Stimulated activated naive CD8-positive, alpha-beta T cell treated with anti-CD3 and anti-CD28 coated beads, Interleukin-15, Interleukin-2, amounts not matched to agents 100 U/mL and 50 U/mL, for 24 hours (primary cell): Measurements from ENCODE around the gene RPTOR.
A peak's percentile ranks its signal among the peaks of the same experiment; 100 is the strongest.

Source experiments
- ATAC-seq: fragments of 150-1000 bp; cut with Tn5 transposase; one replicate; pipeline ENCODE4 v1.10.0; 2021
- DNase-seq: peaks from one replicate; pipeline ENCODE4 v3.0.0; 2021

Gene RPTOR

GRCh38 chr17:80765241-80765961 lies 220.8 kb downstream of the RPTOR start:
- ATAC-seq (no peak), DNase-seq (no peak)

- no peak for ATAC-seq
- no peak for DNase-seq
These were observed 221.7 kb downstream of the RPTOR start for GRCh38 chr17:80766290-80766855.

- ATAC-seq (no peak), DNase-seq (no peak)
These were observed 223.8 kb downstream of the RPTOR start for GRCh38 chr17:80768389-80768788.

- no peak for DNase-seq
- ATAC-seq, result no peak
These were observed 224.3 kb downstream of the RPTOR start for GRCh38 chr17:80768936-80769335.

GRCh38 chr17:80769516-80769915 lies 224.9 kb downstream of the RPTOR start:
- no peak for DNase-seq
- no peak for ATAC-seq

GRCh38 chr17:80769936-80770625 lies 225.4 kb downstream of the RPTOR start:
- DNase-seq (no peak), ATAC-seq (no peak)

GRCh38 chr17:80770881-80771611 lies 226.4 kb downstream of the RPTOR start:
- no peak for DNase-seq
- no peak for ATAC-seq

GRCh38 chr17:80771612-80772005 lies 227.0 kb downstream of the RPTOR start:
- DNase-seq (no peak), ATAC-seq (no peak)

GRCh38 chr17:80772906-80773242 lies 228.2 kb downstream of the RPTOR start:
- DNase-seq, result no peak
- no peak for ATAC-seq

GRCh38 chr17:80773243-80773991 lies 228.8 kb downstream of the RPTOR start:
- no peak for ATAC-seq
- DNase-seq, result no peak

- no peak for ATAC-seq
- DNase-seq, result no peak
These were observed 229.5 kb downstream of the RPTOR start for GRCh38 chr17:80774146-80774545.

GRCh38 chr17:80774643-80775281 lies 230.1 kb downstream of the RPTOR start:
- DNase-seq (peak; percentile 63), ATAC-seq (peak; percentile 75)

GRCh38 chr17:80775863-80776262 lies 231.2 kb downstream of the RPTOR start:
- ATAC-seq (no peak), DNase-seq (no peak)

- DNase-seq (no peak), ATAC-seq (no peak)
These were observed 232.6 kb downstream of the RPTOR start for GRCh38 chr17:80777274-80777673.

GRCh38 chr17:80778716-80779115 lies 234.1 kb downstream of the RPTOR start:
- ATAC-seq (no peak), DNase-seq (no peak)

GRCh38 chr17:80779336-80779735 lies 234.7 kb downstream of the RPTOR start:
- DNase-seq, result no peak
- no peak for ATAC-seq

GRCh38 chr17:80779961-80780380 lies 235.3 kb downstream of the RPTOR start:
- ATAC-seq (no peak), DNase-seq (no peak)

GRCh38 chr17:80780381-80781198 lies 236.0 kb downstream of the RPTOR start:
- peak; percentile 80 for ATAC-seq
- DNase-seq, result peak; percentile 70

GRCh38 chr17:80781211-80781610 lies 236.6 kb downstream of the RPTOR start:
- ATAC-seq, result no peak
- DNase-seq, result no peak

- no peak for ATAC-seq
- DNase-seq, result no peak
These were observed 237.2 kb downstream of the RPTOR start for GRCh38 chr17:80781807-80782277.
